A549 (cell line): ENCODE measurements around the gene DNAAF3.

Experiments
- CTCF ChIP-seq: fragments of >200 bp; sonication (Bioruptor Twin); formaldehyde crosslinking; IDR thresholded peaks from 3 replicates; pipeline ENCODE4 v1.5.1; 2016
- EP300 ChIP-seq, 2 experiments: fragments of >200 bp; sonication (Bioruptor Twin); formaldehyde crosslinking; IDR thresholded peaks; 2 replicates in 1 of 2; 3 replicates in 1 of 2; pipeline ENCODE4 v1.6.1; 2016 to 2017
- ESRRA ChIP-seq: fragments of 150-350 bp; IDR thresholded peaks from 2 replicates; pipeline ENCODE4 v1.6.1; 2014; ENCODE audit warnings: mild to moderate bottlenecking, low read length, borderline replicate concordance
- HOXB5 ChIP-seq: fragments of 250-450 bp; sonication (Bioruptor Pico); IDR thresholded peaks from 2 replicates; pipeline ENCODE4 v1.5.0; 2020; ENCODE audit warnings: mild to moderate bottlenecking, moderate library complexity
- MAZ ChIP-seq: fragments of 150-350 bp; IDR thresholded peaks from 2 replicates; pipeline ENCODE4 v1.6.1; 2014; ENCODE audit warnings: antibody characterized with exemption, low read depth, low read length, borderline replicate concordance
- POLR2A ChIP-seq: IDR thresholded peaks from 2 replicates; pipeline ENCODE4 v1.6.1; 2012; ENCODE audit warnings: mild to moderate bottlenecking, low read length
- RAD21 ChIP-seq, 2 experiments: fragments of >200 bp in 1 of 2; sonication (Bioruptor Twin) in 1 of 2; formaldehyde crosslinking in 1 of 2; IDR thresholded peaks in 1 of 2; conservative IDR thresholded peaks in 1 of 2; 2 replicates in 1 of 2; 3 replicates in 1 of 2; pipeline ENCODE4 v1.6.1; 2012 to 2018; ENCODE audit warnings: inconsistent platforms in 1 of 2
- TF ChIP-seq, protein P1 (sequence below): fragments of 200-600 bp; sonication (generic); IDR thresholded peaks from 2 replicates; pipeline ENCODE4 v1.6.1; 2016; ENCODE audit warnings: antibody characterized with exemption, mild to moderate bottlenecking, moderate library complexity

- TF ChIP-seq HOXB5, result no peak
- no peak for TF ChIP-seq POLR2A
- no peak for TF ChIP-seq MAZ
- no peak for TF ChIP-seq CTCF
- 0 out of 5 replicates have a peak, but pooled peaks of 1 of the 2 experiments have one; percentile 10 for TF ChIP-seq RAD21 (conservative IDR thresholded peaks at IDR 0.05 in 1 of 2, IDR thresholded peaks at IDR 0.05 in 1 of 2)
- no peak for TF ChIP-seq ESRRA
- TF ChIP-seq, protein P1, sequence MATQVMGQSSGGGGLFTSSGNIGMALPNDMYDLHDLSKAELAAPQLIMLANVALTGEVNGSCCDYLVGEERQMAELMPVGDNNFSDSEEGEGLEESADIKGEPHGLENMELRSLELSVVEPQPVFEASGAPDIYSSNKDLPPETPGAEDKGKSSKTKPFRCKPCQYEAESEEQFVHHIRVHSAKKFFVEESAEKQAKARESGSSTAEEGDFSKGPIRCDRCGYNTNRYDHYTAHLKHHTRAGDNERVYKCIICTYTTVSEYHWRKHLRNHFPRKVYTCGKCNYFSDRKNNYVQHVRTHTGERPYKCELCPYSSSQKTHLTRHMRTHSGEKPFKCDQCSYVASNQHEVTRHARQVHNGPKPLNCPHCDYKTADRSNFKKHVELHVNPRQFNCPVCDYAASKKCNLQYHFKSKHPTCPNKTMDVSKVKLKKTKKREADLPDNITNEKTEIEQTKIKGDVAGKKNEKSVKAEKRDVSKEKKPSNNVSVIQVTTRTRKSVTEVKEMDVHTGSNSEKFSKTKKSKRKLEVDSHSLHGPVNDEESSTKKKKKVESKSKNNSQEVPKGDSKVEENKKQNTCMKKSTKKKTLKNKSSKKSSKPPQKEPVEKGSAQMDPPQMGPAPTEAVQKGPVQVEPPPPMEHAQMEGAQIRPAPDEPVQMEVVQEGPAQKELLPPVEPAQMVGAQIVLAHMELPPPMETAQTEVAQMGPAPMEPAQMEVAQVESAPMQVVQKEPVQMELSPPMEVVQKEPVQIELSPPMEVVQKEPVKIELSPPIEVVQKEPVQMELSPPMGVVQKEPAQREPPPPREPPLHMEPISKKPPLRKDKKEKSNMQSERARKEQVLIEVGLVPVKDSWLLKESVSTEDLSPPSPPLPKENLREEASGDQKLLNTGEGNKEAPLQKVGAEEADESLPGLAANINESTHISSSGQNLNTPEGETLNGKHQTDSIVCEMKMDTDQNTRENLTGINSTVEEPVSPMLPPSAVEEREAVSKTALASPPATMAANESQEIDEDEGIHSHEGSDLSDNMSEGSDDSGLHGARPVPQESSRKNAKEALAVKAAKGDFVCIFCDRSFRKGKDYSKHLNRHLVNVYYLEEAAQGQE, result no peak
- no peak for TF ChIP-seq EP300 (IDR thresholded peaks at IDR 0.05)
These were observed 9.7 kb upstream of the DNAAF3 start for GRCh38 chr19:55176076-55176475.
